Kidney glomerular epithelial cell (primary cell): ENCODE measurements around the gene MUC4.
"Not testable (repeated sequence)": the region's sequence is repeated elsewhere in the genome, so short reads cannot be mapped to it uniquely, and the experiment has no call there.

Experiments used
- DNase-seq: peaks from one replicate; lab custom pipeline; 2025; lab: John Stamatoyannopoulos, UW

MUC4 gene

GRCh38 chr3:195761123-195761566, 50.6 kb downstream of the MUC4 start:
- no peak for DNase-seq

DNA sequence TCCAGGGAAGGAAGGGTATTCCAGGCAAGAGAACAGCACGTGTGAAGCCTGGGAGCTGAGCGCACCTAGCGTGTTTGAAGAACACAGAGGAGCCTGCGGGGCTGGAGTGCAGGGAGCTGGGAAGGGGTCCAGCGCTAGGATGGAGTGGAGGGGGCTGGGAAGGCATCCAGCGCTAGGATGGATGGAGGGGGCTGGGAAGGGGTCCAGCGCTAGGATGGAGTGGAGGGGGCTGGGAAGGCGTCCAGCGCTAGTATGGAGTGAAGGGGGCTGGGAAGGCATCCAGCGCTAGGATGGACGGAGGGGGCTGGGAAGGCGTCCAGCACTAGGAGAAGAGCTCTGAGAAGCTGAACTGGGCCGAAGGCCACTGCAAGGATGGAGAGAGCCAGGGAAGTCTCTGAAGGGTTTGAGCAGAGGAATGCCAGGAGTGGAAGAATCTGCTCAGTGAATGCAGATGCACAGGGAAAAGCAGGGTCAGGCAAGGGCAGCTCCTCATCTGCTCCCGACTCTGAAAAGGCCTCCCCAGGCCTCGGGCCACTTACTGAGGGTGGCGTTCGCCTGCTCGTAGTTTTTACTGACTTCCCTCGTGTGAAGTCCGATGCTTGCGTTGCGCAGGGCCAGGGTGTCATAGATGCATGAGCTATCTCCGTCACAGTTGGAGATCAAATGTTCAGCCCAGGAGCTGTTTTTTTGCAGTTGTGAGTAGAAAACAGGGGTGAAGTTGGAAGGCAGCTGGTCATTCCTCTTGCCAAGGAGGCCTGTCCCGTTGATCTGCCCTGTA, 51.2 kb downstream of the MUC4 start:
- no peak for DNase-seq

GRCh38 chr3:195758721-195759353, 52.9 kb downstream of the MUC4 start:
- no peak for DNase-seq

GRCh38 chr3:195757827-195758226, 53.9 kb downstream of the MUC4 start:
- DNase-seq: no peak

DNA sequence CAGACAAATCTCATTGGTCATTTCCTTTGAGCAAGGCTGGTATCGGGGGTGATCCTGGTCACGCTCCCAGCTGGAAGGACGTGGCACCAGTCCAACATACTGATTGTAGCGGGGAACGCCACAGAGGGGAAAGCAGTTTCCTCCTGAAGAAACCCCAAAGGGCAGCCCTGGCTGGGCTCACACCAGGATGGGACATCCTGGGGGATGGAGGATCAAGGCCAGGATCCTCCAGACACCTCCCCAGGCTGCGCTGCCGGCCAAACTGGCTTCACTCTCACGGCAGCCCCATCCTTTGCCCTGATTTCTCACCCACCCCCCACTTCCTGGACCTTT, 54.3 kb downstream of the MUC4 start:
- DNase-seq: no peak

DNA sequence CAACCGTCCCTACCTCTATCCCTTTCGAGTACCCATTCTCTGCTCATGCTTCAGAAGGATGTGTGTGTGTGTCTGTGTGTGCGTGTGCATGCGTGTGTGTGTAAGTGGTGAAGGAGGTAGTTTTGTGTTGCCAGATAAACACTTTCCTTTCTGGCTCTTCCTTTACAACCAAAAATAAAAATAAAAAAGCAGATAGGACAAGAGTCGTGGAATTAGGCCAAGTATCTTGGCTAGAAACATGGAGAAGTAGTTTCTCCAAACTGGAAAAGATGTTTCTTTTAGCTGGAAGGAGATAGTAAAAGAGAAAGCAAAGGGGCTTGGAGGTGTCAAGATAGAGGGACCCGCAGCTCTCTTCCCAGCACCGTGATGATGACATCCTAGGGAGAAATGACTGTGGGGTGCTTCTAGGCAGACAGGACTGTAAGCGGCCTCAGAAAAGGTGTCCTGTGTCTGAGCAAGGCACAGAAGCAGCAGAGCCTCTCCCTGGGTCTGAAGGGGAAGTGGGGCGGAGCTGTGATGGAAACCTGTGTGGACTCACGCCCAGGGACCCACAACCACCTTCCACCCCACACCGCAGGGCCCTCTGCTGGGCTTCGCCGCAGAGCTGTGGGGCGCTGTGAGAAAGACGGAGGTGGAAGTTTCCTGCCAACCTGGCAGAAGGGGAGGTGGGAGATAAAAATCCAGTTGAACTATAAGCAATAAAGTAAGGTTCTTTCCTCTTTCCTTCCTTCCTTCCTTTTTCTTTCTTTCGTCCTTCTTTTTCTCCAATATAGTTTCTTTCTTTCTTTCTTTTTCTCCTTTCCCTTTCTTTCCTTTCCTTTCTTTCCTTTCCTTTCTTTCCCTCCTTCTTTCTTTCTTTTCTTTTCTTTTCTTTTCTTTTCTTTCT, 55.7 kb downstream of the MUC4 start:
- DNase-seq: no peak

GRCh38 chr3:195755391-195755790, 56.3 kb downstream of the MUC4 start:
- no peak for DNase-seq

- no peak for DNase-seq
Observed at GRCh38 chr3:195754906-195755305, 56.8 kb downstream of the MUC4 start.

DNA sequence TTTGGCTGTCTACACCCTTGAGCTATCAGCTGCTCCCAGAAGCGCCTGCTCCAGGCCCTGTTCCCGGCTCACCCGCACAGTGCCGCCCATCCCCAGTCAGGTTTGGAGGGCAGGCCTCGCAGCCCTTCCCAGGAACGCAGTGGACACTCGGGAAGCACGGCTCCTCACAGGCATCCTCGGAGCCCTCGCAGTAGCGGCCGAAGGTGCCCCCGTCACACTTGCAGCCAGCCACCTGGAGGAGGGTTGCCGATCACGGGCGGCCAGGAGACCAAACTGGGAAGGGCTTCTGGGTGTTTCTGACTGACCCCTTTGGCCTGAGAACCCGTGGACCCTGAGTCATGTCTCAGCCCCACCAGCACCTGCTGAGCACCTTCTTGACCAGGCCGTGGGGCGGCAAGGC, 57.6 kb downstream of the MUC4 start:
- DNase-seq: no peak

GRCh38 chr3:195753581-195753980, 58.1 kb downstream of the MUC4 start:
- DNase-seq: no peak

GRCh38 chr3:195752546-195753331, 59.0 kb downstream of the MUC4 start:
- no peak for DNase-seq

GRCh38 chr3:195752066-195752465, 59.7 kb downstream of the MUC4 start:
- no peak for DNase-seq

- DNase-seq: no peak
Observed at GRCh38 chr3:195751560-195751959, 60.2 kb downstream of the MUC4 start.

- DNase-seq: no peak
Observed at GRCh38 chr3:195750797-195751520, 60.8 kb downstream of the MUC4 start.

DNA sequence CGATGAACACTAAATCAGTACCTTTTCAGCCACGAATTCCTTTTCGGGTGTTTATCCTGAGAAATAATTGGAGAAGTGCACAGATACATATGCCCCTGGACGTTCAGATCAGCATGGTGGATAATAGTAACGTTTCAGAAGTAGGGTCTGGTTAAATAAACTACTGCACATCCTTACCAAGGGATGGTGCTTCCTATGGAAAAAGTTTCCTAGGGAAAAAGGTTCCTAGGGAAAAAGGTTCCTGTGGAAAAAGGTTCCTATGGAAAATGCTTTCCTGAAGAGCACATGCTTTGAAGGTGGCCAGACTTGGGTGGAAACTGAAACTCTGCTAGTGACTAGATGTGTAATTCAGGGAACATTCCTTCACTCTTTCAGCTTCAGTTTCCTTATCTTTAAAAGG, 62.6 kb downstream of the MUC4 start:
- DNase-seq: not testable (repeated sequence)

DNA sequence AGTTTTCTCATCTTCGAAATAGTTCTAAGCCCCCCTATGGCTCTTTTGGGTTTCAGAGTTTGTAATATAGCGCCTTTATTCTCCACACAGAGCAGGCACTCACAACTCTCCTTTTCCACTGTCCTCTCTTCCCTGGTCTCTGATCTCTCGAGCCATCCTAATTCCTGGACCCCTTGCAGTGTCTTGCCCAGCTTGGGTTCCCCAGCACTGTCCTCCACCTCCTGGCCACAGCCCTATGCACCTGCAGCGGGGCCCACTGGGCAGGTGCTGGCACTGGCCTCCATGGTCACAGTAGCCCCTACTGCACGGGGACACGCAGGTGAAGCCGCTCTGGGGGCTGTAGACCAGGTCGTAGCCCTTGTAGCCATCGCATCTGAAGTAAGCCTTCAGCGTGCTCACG, 63.1 kb downstream of the MUC4 start:
- no peak for DNase-seq

DNA sequence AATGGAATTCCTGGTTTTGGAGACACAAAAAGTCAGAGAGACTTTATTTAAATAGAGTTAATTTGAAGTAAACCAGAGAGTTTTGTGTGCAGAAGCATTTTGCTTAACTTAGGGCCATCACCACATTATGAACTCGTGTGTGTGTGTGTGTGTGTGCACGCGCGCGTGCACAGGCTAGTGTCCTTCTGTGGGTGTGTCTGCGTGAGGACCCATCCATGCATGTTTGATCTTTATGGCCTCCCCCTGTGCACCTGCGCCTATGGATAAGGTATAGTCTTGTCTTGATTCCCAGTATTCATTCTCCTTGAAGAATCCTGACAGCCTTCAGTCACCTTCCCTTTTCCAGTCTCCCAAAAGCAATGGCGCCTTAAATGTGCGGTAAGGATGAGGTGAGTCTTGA, 65.0 kb downstream of the MUC4 start:
- DNase-seq: no peak

GRCh38 chr3:195746346-195746745, 65.4 kb downstream of the MUC4 start:
- no peak for DNase-seq

- DNase-seq: no peak
Observed at GRCh38 chr3:195744437-195744836, 67.3 kb downstream of the MUC4 start.

GRCh38 chr3:195739561-195740111, 72.1 kb downstream of the MUC4 start:
- DNase-seq: no peak
